ENCODE results near the gene KEAP1. TPM values are rescaled to one million over a fixed set of nuclear protein-coding genes. Genes with fewer than 3 reads are reported as not detected.

Gene KEAP1
- total RNA-seq, 2 experiments from 2014 or later, result 68.9 to 93.5 TPM

- Histone ChIP-seq H3K4me3 (ENCODE audit: low read depth, low read length, poor library complexity, severe bottlenecking) (no peak overlapping the region), H3K9me3 (ENCODE audit: low read length) (no peaks in the 10 kb centered on the region), H3K36me3 (ENCODE audit: insufficient read depth, low read length) (peaks cover 28% of the 10 kb centered on the region), H3K9me2 (ENCODE audit: insufficient read depth, low read length) (no peaks in the 10 kb centered on the region), H3K4me2 (ENCODE audit: low read length) (no peak overlapping the region), H3K27ac (ENCODE audit: low read depth, low read length, poor library complexity, severe bottlenecking) (no peak overlapping the region), H3K4me1 (ENCODE audit: insufficient read depth, low read length, poor library complexity, severe bottlenecking) (no peaks in the 10 kb centered on the region), H3K79me2 (ENCODE audit: insufficient read depth, low read depth, low read length) (no peaks in the 10 kb centered on the region), H2AFZ (ENCODE audit: low read length) (no peak overlapping the region), H4K20me1 (ENCODE audit: insufficient read depth, low read length) (no peaks in the 10 kb centered on the region)
- peak; percentile 65 for DNase-seq (ENCODE audit: low spot score)
- TF ChIP-seq EZH2phosphoT487 (IDR thresholded peaks at IDR 0.05; ENCODE audit: borderline replicate concordance, low read depth, low read length), result no peak
- TF ChIP-seq, protein P1, sequence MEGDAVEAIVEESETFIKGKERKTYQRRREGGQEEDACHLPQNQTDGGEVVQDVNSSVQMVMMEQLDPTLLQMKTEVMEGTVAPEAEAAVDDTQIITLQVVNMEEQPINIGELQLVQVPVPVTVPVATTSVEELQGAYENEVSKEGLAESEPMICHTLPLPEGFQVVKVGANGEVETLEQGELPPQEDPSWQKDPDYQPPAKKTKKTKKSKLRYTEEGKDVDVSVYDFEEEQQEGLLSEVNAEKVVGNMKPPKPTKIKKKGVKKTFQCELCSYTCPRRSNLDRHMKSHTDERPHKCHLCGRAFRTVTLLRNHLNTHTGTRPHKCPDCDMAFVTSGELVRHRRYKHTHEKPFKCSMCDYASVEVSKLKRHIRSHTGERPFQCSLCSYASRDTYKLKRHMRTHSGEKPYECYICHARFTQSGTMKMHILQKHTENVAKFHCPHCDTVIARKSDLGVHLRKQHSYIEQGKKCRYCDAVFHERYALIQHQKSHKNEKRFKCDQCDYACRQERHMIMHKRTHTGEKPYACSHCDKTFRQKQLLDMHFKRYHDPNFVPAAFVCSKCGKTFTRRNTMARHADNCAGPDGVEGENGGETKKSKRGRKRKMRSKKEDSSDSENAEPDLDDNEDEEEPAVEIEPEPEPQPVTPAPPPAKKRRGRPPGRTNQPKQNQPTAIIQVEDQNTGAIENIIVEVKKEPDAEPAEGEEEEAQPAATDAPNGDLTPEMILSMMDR (conservative IDR thresholded peaks at IDR 0.05; ENCODE audit: low read length), result peak; percentile 77
- CTCF ChIA-PET (ENCODE audit: unreplicated experiment), result no interaction called here
- BruUV-seq (replicated peaks), result no TSS peak
- intact Hi-C loops (cut with micrococcal nuclease; ENCODE audit: unreplicated experiment), result no loop called here
- POLR2A ChIA-PET, result interaction anchor here (0.6 to 0.7 kb wide), 2 partner anchors 34 to 230 kb away, joined by 3 to 5 read pairs; no protein-coding TSS in a partner anchor
These were observed 31.2 kb downstream of the KEAP1 start for GRCh38 chr19:10471909-10472308.

- intact Hi-C loops (cut with micrococcal nuclease; ENCODE audit: unreplicated experiment), result no loop called here
- ChIA-PET CTCF (ENCODE audit: unreplicated experiment) (no interaction called here), POLR2A (no interaction called here)
- Histone ChIP-seq H3K79me2 (ENCODE audit: insufficient read depth, low read depth, low read length) (no peaks in the 10 kb centered on the region), H3K27ac (ENCODE audit: low read depth, low read length, poor library complexity, severe bottlenecking) (no peak overlapping the region), H4K20me1 (ENCODE audit: insufficient read depth, low read length) (no peaks in the 10 kb centered on the region), H3K9me2 (ENCODE audit: insufficient read depth, low read length) (no peaks in the 10 kb centered on the region), H3K9me3 (ENCODE audit: low read length) (no peaks in the 10 kb centered on the region), H3K36me3 (ENCODE audit: insufficient read depth, low read length) (peaks cover 56% of the 10 kb centered on the region), H2AFZ (ENCODE audit: low read length) (no peak overlapping the region), H3K4me3 (ENCODE audit: low read depth, low read length, poor library complexity, severe bottlenecking) (no peak overlapping the region), H3K4me1 (ENCODE audit: insufficient read depth, low read length, poor library complexity, severe bottlenecking) (no peaks in the 10 kb centered on the region), H3K4me2 (ENCODE audit: low read length) (no peak overlapping the region)
- TF ChIP-seq, protein P1 (conservative IDR thresholded peaks at IDR 0.05; ENCODE audit: low read length), result no peak
- TF ChIP-seq EZH2phosphoT487 (IDR thresholded peaks at IDR 0.05; ENCODE audit: borderline replicate concordance, low read depth, low read length), result no peak
- no peak for DNase-seq (ENCODE audit: low spot score)
- BruUV-seq (replicated peaks), result no TSS peak
These were observed 35.0 kb downstream of the KEAP1 start for GRCh38 chr19:10468133-10468532.

GRCh38 chr19:10467104-10467706 lies 36.0 kb downstream of the KEAP1 start:
- TF ChIP-seq, protein P1 (conservative IDR thresholded peaks at IDR 0.05; ENCODE audit: low read length), result no peak
- TF ChIP-seq EZH2phosphoT487 (IDR thresholded peaks at IDR 0.05; ENCODE audit: borderline replicate concordance, low read depth, low read length), result no peak
- Histone ChIP-seq H3K9me3 (ENCODE audit: low read length) (no peaks in the 10 kb centered on the region), H3K4me1 (ENCODE audit: insufficient read depth, low read length, poor library complexity, severe bottlenecking) (no peaks in the 10 kb centered on the region), H3K79me2 (ENCODE audit: insufficient read depth, low read depth, low read length) (no peaks in the 10 kb centered on the region), H3K4me2 (ENCODE audit: low read length) (no peak overlapping the region), H2AFZ (ENCODE audit: low read length) (no peak overlapping the region), H3K27ac (ENCODE audit: low read depth, low read length, poor library complexity, severe bottlenecking) (no peak overlapping the region), H3K9me2 (ENCODE audit: insufficient read depth, low read length) (no peaks in the 10 kb centered on the region), H3K36me3 (ENCODE audit: insufficient read depth, low read length) (peaks cover 64% of the 10 kb centered on the region), H4K20me1 (ENCODE audit: insufficient read depth, low read length) (no peaks in the 10 kb centered on the region), H3K4me3 (ENCODE audit: low read depth, low read length, poor library complexity, severe bottlenecking) (no peak overlapping the region)
- intact Hi-C loops (cut with micrococcal nuclease; ENCODE audit: unreplicated experiment), result no loop called here
- CTCF ChIA-PET (ENCODE audit: unreplicated experiment), result no interaction called here
- POLR2A ChIA-PET, result no interaction called here
- no peak for DNase-seq (ENCODE audit: low spot score)
- no TSS peak for BruUV-seq (replicated peaks)
